SK-N-SH (cell line): Measurements from ENCODE around the gene FAM217A.

Experiments
- CTCF ChIP-seq: fragments of 200-600 bp; sonication (generic); IDR thresholded peaks from 2 replicates; pipeline ENCODE4 v1.6.1; 2017; ENCODE audit warnings: antibody characterized with exemption, mild to moderate bottlenecking, moderate library complexity
- RXRA ChIP-seq: IDR thresholded peaks from 2 replicates; pipeline ENCODE4 v1.4.0; 2012; ENCODE audit warnings: low read depth, mild to moderate bottlenecking, borderline replicate concordance

DNA sequence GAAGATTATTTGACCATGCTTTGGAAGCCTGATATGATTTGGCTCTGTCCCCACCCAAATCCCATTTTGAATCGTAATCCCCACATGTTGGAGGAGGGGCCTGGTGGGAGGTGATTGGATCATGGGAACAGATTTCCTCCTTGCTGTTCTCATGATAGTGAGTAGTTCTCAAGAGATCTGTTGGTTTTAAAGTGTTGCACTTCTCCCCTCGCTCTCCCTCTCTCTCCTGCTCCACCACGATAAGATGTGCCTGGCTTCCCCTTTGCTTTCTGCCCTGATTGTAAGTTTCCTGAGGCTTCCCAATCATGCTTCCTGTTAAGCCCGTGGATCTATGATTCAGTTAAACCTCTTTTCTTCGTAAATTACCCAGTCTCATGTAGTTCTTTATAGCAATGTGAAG, 21.7 kb upstream of the FAM217A start:
- TF ChIP-seq RXRA (no peak), CTCF (no peak)
